Measurements from ENCODE around the gene CRACR2A. TPM values are rescaled to one million over a fixed set of nuclear protein-coding genes. Genes with fewer than 3 reads are reported as not detected.

The CRACR2A gene, protein sequence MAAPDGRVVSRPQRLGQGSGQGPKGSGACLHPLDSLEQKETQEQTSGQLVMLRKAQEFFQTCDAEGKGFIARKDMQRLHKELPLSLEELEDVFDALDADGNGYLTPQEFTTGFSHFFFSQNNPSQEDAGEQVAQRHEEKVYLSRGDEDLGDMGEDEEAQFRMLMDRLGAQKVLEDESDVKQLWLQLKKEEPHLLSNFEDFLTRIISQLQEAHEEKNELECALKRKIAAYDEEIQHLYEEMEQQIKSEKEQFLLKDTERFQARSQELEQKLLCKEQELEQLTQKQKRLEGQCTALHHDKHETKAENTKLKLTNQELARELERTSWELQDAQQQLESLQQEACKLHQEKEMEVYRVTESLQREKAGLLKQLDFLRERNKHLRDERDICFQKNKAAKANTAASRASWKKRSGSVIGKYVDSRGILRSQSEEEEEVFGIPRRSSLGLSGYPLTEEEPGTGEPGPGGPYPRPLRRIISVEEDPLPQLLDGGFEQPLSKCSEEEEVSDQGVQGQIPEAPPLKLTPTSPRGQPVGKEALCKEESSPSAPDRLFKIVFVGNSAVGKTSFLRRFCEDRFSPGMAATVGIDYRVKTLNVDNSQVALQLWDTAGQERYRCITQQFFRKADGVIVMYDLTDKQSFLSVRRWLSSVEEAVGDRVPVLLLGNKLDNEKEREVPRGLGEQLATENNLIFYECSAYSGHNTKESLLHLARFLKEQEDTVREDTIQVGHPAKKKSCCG
- 0.48 to 0.82 TPM (median 0.82 TPM) in 3 replicates for total RNA-seq
- long read RNA-seq, partial matches to known transcripts, result 1 of 1 reads
- long read RNA-seq, other reads (novel, unspliced or antisense), result 0 of 1 reads

DNA sequence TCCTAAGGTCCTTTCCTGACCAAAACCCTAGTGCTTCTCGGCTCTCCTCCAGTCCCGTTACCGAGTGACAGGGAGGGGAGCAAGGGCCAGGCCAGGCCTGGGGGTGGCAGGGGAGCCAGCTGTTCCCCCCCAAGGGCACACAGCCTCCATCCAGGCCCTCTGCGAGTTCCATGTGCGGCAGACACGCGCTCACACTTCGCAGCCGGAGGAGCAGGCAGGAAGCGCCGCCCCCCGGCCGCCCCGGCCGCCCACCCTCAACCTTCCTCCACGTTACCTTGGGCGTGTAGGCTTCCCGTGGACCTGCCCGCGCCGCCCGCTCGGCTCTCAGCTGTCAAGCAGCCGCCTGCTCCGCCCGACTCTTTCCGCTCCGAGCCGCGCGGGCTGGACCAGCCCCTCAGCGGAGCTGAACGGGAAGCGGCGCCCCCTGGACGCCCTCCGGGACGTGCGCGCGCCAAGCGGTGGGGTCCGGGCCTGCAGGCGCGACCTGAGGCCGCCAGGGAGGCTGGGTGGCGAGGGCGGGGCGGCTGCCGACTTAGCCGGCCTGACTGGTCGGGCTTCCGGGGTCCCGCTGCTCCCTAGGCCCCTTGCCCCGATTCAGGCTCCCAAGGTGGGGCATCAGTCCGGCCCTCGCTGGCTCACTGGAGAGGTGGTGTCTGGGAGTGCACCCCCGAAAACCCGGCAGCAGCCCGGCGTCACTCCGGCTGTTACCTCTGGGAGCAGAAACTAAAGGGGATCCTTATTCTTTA lies at the start of gene CRACR2A:
CRACR2A (minus strand) TSS at position 369 of the 746 bp plus-strand sequence. CDS start 56,110 bp downstream, outside the sequence.
- no peaks in the 10 kb centered on the region for H3K36me3 Mint-ChIP-seq (ENCODE audit: low read depth)
- peaks cover 10% of the 10 kb centered on the region for H3K4me1 Mint-ChIP-seq (ENCODE audit: low read depth)
- DNase-seq (ENCODE audit: low spot score), result peak; percentile 90
- TF ChIP-seq, protein P1, sequence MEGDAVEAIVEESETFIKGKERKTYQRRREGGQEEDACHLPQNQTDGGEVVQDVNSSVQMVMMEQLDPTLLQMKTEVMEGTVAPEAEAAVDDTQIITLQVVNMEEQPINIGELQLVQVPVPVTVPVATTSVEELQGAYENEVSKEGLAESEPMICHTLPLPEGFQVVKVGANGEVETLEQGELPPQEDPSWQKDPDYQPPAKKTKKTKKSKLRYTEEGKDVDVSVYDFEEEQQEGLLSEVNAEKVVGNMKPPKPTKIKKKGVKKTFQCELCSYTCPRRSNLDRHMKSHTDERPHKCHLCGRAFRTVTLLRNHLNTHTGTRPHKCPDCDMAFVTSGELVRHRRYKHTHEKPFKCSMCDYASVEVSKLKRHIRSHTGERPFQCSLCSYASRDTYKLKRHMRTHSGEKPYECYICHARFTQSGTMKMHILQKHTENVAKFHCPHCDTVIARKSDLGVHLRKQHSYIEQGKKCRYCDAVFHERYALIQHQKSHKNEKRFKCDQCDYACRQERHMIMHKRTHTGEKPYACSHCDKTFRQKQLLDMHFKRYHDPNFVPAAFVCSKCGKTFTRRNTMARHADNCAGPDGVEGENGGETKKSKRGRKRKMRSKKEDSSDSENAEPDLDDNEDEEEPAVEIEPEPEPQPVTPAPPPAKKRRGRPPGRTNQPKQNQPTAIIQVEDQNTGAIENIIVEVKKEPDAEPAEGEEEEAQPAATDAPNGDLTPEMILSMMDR (IDR thresholded peaks at IDR 0.05), result peak; percentile 78
- H3K27me3 Mint-ChIP-seq (ENCODE audit: low read depth), result peaks cover 9% of the 10 kb centered on the region
- H3K27ac Mint-ChIP-seq (ENCODE audit: unreplicated experiment), result no peak within 1 kb of the TSS
- H3K9me3 Mint-ChIP-seq (ENCODE audit: low read depth), result no peaks in the 10 kb centered on the region
- peak within 1 kb of the TSS; percentile 56 for H3K4me3 Mint-ChIP-seq (ENCODE audit: unreplicated experiment)

DNA sequence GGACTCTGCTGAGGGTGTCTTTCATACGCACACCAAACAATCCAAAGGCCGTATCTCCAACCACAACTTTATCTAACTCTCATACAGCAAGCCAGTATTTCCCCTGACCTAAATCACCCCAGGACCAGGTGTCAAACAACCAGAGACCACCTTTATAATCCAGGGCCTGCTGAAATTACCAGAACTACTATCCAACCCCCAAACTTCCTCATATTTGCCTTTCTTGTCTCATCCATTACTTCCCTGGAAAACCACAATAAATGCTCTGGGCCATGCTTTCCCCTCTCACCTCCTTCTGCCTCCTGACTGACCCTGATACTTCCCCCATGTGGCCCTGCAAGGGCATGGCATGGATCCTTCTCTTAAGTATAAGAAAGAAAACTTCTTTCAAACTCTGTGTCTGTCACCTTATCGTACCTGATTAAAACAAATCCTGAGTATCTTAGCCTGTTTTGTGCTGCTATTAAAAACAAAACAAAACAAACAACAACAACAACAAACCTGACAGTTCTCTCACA lies 44.7 kb upstream of the CRACR2A start:
- Mint-ChIP-seq H3K27ac (ENCODE audit: unreplicated experiment) (no peak overlapping the region), H3K9me3 (ENCODE audit: low read depth) (no peaks in the 10 kb centered on the region), H3K36me3 (ENCODE audit: low read depth) (peaks cover 4% of the 10 kb centered on the region), H3K4me3 (ENCODE audit: unreplicated experiment) (no peak overlapping the region), H3K4me1 (ENCODE audit: low read depth) (no peaks in the 10 kb centered on the region), H3K27me3 (ENCODE audit: low read depth) (no peaks in the 10 kb centered on the region)
- TF ChIP-seq, protein P1 (IDR thresholded peaks at IDR 0.05), result peak; percentile 17
- no peak for DNase-seq (ENCODE audit: low spot score)

DNA sequence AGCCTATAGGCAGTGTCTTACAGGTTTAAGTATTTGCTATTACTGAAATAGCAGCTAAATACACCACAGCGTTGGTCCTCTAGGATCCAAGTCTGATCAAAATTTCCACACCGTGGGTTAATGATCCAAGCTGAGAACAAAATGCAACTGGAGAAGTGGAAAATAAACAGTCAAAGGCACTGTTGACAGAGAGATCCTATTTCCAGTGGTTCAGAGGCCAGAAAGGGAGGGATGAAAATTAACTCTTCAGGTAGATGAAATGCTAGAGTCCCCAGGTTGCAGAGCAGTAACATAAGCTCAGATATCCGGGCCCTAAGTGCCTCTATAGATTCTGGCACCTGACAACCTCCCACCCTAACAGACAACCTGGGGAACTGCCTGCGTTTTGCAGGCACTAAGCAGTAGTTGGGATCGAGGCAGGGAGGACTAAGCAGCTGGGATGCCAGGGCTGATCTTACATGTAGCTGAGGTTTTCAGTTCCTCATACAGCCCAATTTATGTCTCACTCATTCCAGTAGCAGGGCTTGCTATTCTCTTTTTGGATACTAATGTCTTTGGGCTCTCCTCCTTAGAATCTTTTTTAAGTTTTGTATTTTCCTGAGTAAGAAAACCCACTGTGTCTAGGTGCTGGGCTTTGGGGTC lies 42.7 kb upstream of the CRACR2A start:
- Mint-ChIP-seq H3K27ac (ENCODE audit: unreplicated experiment) (no peak overlapping the region), H3K4me3 (ENCODE audit: unreplicated experiment) (no peak overlapping the region), H3K4me1 (ENCODE audit: low read depth) (no peaks in the 10 kb centered on the region), H3K27me3 (ENCODE audit: low read depth) (peaks cover 3% of the 10 kb centered on the region), H3K36me3 (ENCODE audit: low read depth) (peaks cover 5% of the 10 kb centered on the region), H3K9me3 (ENCODE audit: low read depth) (no peaks in the 10 kb centered on the region)
- no peak for DNase-seq (ENCODE audit: low spot score)
- TF ChIP-seq, protein P1 (IDR thresholded peaks at IDR 0.05), result no peak

- peaks cover 3% of the 10 kb centered on the region for H3K27me3 Mint-ChIP-seq (ENCODE audit: low read depth)
- peaks cover 5% of the 10 kb centered on the region for H3K36me3 Mint-ChIP-seq (ENCODE audit: low read depth)
- H3K9me3 Mint-ChIP-seq (ENCODE audit: low read depth), result no peaks in the 10 kb centered on the region
- no peak overlapping the region for H3K4me3 Mint-ChIP-seq (ENCODE audit: unreplicated experiment)
- no peak for DNase-seq (ENCODE audit: low spot score)
- H3K4me1 Mint-ChIP-seq (ENCODE audit: low read depth), result no peaks in the 10 kb centered on the region
- TF ChIP-seq, protein P1 (IDR thresholded peaks at IDR 0.05), result no peak
- no peak overlapping the region for H3K27ac Mint-ChIP-seq (ENCODE audit: unreplicated experiment)
These were observed 42.2 kb upstream of the CRACR2A start for GRCh38 chr12:3795066-3795465.
